ENCODE data around the gene PROB1.

- TF ChIP-seq EZH2 (IDR thresholded peaks at IDR 0.05; ENCODE audit: borderline replicate concordance) (no peak), CTCF (IDR thresholded peaks at IDR 0.05; ENCODE audit: poor library complexity) (no peak), EZH2phosphoT487 (IDR thresholded peaks at IDR 0.05; ENCODE audit: low read depth, severe bottlenecking, unreplicated experiment) (no peak)
Observed at GRCh38 chr5:139384591-139385051, 10.3 kb downstream of the PROB1 start.

Data from hepatocyte (in vitro differentiated cells).